Left cardiac atrium (tissue), 4 donors: ENCODE results near the gene ASAP2. TPM values are rescaled to one million over a fixed set of nuclear protein-coding genes. Genes with fewer than 3 reads are reported as not detected.

ENCODE experiments used
- ATAC-seq, 2 donors: fragments of 200-7000 bp; cut with Tn5 transposase; one replicate each; pipeline ENCODE4 v1.9.1; 2020; ENCODE audit warnings: mild to moderate bottlenecking in 2 of 2, moderate library complexity in 2 of 2
- DNase-seq: peaks from one replicate; pipeline ENCODE4 v3.0.0-alpha.2; 2020
- intact Hi-C, 2 donors: fragments of 100-400 bp; cut with DNase I; formaldehyde crosslinking; loops; one replicate each; pipeline versions ENCODE4 v1.14.1 to v1.15.1; 2022 to 2023
- total RNA-seq, 2 donors: library from RNA; stranded (reverse); fragmentation: NEBNext Ultra II Directional; extraction: Animal tissue kit (Norgen Biotek cat#: 25700); gene quantifications; one replicate each; pipeline ENCODE4 v1.2.1, GENCODE V29; 2021
- donor health status: DM: no; HTN: yes; CAD: no.
- donor health status: DM: no; HTN: yes; CAD: no; lungs with severe emphysema.
- donor health status: DM: yes; HTN: yes; CAD: no.
- donor health status: Dilated cardiomyopathy.

Gene ASAP2
- total RNA-seq, 2 donors from 2014 or later: 13.4 to 18.2 TPM

DNA sequence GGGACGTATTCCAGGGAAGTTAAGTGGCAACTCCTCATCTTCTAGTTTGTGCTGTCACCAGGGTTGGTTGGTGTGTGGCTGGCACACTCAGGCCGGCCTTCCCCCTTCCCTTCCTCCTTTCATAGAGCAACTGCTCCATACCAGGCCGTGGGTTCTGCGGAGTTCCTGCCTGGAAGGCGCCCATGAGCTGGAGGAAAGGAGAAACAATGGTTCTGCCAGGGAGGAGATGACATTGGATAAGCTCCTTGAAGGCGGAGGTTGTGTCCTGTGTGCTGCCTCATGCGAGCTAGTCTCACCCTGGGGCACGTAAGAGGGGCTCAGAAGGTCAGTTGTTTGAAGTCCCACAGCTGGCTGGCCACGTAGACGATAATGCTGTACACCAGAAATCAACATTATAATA, 19.2 kb downstream of the ASAP2 start:
- no peak for DNase-seq
- intact Hi-C loops: no loop called here
- ATAC-seq: no peak

GRCh38 chr2:9226458-9227380, 20.1 kb downstream of the ASAP2 start:
- ATAC-seq (no peak), DNase-seq (no peak)
- intact Hi-C loops: no loop called here

- DNase-seq (no peak), ATAC-seq (peak in 1 of 2 donors; percentile 7)
- intact Hi-C loops: no loop called here
These were observed 21.6 kb downstream of the ASAP2 start for GRCh38 chr2:9228088-9228751.

- intact Hi-C loops: no loop called here
These were observed 22.3 kb downstream of the ASAP2 start for GRCh38 chr2:9228781-9229469.

GRCh38 chr2:9229470-9229820, 22.8 kb downstream of the ASAP2 start:
- no peak for DNase-seq
- intact Hi-C loops: no loop called here
- no peak for ATAC-seq

More at GRCh38 chr2:9228781-9229469, 22.3 kb downstream of the ASAP2 start:
- ATAC-seq (no peak), DNase-seq (no peak)

DNA sequence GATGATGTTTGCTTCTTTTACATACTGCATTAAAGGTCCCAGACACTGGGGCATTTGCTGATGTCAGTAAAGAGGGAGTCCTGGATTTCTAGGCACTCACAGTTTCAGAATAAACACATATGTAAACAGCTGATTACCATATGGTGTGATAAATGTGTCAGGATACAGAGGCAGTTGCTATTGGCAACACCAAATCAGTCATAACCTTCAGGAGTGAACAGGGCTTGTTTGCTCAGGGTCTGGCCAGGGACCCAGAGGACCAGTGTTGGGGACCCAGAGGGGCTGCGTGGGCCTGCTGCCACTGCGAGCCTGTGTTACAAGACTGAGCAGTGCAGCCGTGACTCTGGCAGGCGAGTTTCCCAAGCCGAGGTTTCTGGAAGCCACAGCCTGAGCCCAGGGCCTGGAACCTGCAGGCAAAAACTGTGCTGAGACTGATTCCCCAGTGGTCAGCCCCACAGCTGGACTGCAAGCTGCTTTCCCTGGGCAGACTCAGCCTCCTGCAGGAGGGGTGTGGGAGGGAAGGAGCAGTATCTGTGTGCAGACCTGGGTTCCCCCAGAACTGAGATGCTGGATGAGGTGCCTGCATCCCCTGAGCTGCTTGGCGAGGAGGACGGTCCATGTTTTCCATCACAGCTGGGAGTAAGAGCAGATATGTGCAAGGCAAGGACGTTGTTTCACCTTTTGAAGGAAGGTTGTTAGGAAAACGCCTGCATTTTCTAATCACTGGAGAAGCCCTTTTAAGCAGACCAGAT, 23.6 kb downstream of the ASAP2 start:
- no peak for DNase-seq
- ATAC-seq: peak; percentile 52 to 67
- intact Hi-C loops: no loop called here

DNA sequence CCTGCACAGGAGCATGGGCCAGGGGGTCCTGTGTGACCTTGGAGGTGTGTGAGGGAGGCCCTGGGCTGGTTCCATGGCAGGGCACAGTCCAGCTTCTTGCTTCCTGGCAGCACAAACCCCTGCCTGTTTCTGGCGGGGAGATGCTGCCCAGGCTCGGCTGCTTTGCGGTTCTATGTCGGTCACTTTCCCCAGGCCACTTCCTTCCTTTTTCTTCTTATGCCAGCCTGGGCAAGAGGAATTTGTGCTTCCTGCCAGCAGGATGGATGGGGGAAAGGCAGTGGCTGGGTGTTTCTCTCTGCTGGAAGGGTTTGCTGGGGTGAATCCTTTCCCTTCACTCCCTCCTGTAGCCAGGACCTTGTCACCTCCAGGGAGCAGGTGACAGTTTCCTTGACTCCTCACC, 24.3 kb downstream of the ASAP2 start:
- intact Hi-C loops: no loop called here
- ATAC-seq (peak; percentile 3 to 7), DNase-seq (no peak)

DNA sequence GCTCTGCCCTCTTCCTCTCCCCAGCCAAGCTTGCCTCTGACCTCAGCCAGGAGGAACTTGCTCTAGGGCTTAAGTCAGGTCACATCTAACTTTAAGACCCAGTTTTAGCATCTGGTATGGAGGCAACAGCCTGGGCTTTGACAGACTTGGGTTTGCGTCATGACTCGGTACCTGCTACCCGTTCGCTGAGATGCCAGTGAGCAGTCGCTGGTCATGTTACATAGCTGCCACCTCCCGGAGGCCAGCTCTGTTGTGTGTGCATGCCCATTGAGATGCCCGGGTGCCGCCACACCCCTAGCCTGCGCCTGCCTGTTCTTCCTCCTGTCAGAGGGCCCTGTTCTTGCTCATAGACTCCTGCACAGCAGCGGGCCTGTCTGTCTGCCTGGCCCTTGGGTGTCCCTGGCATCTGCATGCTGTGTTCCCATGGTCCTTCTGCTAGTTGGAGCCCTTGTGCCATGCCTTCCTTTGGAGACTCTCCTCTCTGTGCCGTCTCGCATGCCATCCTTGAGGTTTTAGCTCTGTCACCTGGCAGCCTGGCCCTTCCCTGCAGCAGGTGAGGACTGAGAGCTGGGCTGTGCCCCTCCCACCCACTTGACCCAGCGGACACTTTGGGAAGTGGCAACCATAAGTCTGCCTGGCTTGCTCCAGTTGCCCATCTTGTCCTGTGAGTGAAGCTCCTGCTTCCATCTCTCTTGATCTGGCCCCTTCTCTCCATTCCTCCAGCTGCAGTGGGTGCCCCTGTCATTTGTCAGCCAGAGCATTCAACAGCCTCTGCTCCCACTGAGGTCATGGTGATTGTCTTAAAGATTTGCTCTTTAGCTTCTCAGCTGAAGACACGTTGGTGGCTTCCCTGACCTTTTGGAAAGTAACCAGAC, 24.9 kb downstream of the ASAP2 start:
- intact Hi-C loops: no loop called here
- ATAC-seq (no peak), DNase-seq (no peak)

GRCh38 chr2:9232166-9232479, 25.5 kb downstream of the ASAP2 start:
- intact Hi-C loops: no loop called here
- no peak for DNase-seq
- no peak for ATAC-seq

DNA sequence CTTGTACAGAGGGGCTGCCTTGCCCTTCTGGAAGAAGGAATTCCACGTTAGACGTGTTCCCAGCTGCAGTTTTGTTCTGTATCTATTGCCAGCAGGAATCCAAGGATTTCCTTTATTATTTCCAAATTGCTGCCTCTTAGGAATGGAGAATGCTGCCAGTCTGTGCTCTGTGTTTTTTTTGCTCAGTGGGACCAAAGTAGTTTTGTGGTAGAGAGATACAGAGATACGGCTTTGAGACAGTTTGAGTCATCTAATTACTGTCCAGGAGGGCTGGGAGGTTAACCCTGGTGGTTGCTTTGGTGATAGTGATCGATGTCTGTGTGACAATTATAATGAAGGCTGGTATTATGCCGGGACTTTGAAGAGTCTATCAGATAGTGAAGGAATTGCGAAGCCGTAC, 26.3 kb downstream of the ASAP2 start:
- no peak for DNase-seq
- ATAC-seq: no peak
- intact Hi-C loops: no loop called here

DNA sequence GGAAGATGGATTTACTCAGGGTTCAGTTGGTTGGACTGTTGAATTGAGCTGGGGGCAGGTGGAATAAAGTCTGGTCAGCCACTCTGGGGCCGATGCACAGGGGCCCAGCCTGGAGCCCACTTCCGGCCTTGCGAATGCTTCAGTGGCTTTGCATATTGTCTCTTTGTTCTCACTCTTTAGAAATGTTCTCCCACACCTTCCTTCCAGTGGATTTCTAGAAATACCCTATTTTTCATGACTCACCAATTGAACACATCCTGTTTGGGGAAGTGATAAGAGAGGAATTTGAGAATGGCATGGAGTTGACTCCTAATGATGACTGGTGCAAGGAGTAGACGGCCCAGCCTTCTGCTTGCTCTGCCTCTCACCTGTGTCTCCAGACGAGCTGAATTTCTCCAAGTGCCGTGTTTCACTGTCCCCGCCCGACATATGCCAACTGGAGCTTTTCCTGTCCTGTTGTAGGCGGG, 28.1 kb downstream of the ASAP2 start:
- DNase-seq: no peak
- intact Hi-C loops: no loop called here
- peak; percentile 28 to 82 for ATAC-seq

DNA sequence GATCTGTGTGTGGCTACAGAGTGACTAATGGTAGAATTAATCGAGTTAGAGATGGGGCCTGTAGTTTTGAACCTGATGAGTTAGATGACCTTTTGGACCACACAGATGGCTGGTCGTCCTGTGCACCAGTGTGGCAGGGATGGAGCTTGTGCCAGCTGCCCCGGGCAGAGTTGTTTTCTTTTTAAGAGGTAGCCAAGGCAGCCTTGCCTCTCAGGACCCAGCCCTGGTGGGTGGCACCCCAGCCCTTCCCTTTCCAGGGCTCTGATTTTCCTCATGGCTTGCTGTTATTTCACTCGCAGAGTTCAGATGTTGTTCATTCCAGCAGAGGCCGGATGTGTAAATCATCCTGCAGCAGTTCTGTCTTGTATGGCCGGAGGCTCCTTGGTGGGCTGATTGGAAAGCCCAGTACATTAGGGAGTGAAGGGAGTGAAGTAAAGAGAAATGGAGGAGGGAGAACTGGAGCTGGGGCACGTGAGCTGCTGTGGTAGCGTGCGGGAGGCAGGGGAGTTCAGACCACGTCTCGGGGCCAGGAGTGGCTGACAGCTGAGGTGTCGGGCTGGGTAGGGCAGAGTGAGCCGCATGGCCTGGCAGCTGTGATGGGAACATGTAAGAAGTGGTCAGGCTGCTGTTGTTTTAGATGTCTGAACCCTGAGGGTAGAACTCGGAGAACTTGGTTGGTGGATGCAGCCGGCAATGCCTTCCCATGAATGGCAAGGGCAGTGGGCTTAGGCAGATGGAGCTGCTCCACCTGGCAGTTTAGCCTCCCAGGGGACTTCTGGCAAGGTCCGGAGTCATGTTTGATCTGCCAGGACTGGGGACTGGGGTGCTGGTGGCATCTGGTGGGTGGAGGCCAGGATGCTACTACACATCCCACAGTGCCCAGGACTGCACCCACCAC, 28.8 kb downstream of the ASAP2 start:
- intact Hi-C loops: no loop called here
- ATAC-seq (peak in 1 of 2 donors; percentile 35), DNase-seq (no peak)

DNA sequence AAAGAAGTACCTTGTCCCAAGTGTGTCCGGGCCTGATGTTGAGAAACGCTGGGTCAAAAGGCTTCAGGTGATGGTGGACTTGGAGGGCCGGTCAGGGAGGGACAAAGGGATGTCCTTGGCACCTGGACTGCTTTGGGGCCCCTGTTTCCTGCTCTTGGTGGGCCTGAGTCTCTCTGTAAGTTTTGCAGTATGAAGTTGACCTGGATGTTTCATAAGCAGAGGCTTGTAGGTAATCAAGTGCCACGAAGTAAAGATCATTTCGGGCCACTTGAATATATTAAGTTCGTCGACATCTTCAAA, 29.4 kb downstream of the ASAP2 start:
- intact Hi-C loops: no loop called here
- DNase-seq (no peak), ATAC-seq (no peak)

- intact Hi-C loops: no loop called here
- ATAC-seq (peak; percentile 12 to 58), DNase-seq (no peak)
These were observed 30.3 kb downstream of the ASAP2 start for GRCh38 chr2:9236867-9237266.

- DNase-seq (no peak), ATAC-seq (no peak)
- intact Hi-C loops: no loop called here
These were observed 31.2 kb downstream of the ASAP2 start for GRCh38 chr2:9237831-9238230.

DNA sequence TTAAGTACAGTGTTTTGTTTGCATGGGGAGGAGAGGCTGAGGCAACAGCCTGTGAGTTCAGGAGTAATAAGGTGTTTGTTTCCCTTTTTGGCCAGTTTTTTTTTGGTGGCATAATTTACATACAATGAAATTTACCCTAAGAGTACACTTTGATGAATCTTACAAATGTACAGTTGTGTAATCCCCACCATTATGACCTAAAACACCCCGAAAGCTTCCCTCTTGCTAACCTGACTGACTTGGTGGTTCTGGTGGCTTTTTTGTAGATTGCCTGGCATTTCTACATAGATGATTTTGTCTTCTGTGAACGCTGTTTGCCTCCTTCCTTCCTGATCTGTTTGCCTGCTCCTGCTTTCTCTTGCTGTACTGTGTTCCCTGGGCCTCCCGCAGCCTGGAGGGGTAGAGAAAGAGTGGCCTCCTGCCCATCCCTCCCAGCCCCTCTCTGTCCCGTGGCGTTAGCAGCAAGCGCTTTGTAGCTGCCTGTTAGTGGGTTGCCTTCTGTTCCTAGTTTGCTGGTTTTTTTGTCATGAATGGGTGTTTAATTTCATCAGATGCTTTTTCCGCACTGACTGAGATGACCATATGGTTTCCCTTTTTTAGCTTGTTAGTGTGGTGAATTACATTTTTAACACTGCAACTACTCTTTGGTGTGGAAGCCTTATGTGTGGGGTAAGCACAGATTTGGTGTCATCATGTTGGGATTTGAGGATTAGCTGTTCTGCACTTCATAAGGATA, 32.1 kb downstream of the ASAP2 start:
- intact Hi-C loops: no loop called here
- ATAC-seq (no peak), DNase-seq (no peak)

GRCh38 chr2:9239616-9240015, 33.0 kb downstream of the ASAP2 start:
- DNase-seq (no peak), ATAC-seq (no peak)
- intact Hi-C loops: no loop called here
